Measurements from ENCODE around the gene PRKG1.
"Not testable (repeated sequence)": the region's sequence is repeated elsewhere in the genome, so short reads cannot be mapped to it uniquely, and the experiment has no call there.

PRKG1 gene

DNA sequence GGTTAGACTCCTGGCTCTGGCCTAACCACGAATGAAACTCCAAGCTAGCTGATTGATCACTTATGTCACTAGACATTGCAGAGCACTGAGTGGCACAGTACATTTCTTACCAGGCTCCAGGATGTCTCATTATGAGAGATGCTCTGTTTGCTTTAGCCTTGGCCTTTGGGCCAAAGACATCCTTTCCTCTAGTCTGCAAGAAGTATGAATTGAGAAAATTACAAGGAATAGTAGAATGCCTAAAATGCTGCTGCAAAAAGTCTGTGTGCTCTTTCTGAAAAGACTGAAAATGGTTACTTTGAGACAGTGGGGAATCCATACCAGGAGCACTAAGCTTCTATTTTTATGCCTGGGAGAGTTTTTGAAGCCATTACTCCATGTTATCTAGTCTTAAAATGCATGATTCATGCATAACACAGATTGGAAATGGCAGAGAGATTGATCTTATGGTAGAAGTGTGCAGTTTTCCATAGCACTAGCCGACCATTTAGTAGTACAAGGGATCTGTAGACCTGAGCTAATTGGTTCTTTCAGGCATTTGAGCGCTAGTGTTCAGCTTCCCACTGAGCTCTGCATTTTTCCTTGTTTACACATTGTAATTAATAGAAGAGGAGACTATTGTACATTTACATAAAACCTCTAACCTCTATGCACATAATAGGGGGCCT lies 303.8 kb downstream of the PRKG1 start:
- DNase-seq (ENCODE audit: low read depth in 2 of 2): no peak

- no peak for DNase-seq (ENCODE audit: low read depth in 2 of 2)
These were observed 307.9 kb downstream of the PRKG1 start for GRCh38 chr10:51382181-51382580.

DNA sequence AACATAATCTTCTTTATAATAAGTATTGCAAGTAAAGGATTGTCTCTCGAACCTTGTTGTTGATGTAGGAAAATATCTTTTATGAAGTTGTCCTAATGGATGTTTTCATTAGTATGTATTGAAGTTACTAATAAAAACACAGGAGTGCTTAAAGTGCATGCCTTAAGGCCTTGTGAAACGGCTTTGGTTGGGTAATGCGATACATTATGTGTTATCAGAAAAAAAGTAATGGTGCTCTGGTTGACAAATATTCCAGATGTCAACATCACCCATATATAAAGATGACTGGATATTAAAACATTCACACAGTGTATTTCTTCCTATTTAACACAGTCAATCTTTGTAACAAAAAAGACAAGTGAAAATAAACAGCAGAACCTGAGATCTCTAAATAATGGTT lies 310.7 kb downstream of the PRKG1 start:
- no peak for DNase-seq (ENCODE audit: low read depth in 2 of 2)

- no peak for DNase-seq (ENCODE audit: low read depth in 2 of 2)
These were observed 312.1 kb downstream of the PRKG1 start for GRCh38 chr10:51386248-51386885.

DNA sequence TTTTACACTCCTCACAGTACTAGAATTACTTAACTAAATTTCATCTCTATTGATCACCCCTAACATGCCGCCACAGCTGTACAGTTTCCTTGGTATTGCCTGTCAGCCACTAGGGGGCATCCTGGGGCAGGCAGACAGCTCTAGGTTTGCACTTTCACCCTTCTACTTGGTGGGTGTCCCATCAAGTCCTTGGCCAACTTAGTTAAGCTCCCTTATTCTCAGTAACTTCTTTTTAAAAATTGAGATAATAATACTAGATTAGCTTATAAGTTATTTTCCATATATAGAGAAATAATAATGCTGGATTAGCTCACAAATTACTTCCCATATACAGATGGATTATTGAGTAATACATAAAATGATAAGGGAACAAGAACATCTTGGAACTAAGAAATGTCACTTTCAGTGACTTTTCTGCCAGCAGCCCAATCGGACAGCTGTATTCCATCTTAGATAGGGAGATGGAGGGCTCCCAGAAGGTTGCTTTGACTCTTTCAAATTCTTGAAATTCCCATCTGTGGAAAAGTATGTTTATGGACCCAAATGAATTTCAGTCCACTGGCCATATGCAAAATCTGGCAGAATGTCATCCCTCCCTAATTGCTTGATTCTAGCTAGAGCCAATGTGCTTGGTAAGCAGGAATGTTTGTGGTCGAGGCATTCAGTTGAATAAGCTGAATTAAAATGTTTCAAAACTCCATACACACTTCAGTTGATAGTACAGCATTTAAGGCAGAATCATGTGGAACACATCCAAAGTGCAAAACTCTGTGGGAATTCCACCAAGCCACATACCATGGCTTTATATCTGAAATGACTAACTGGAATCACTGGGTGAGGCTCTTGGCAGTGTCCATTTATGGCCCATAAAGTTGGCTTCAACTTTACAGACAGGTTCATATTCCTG lies 315.4 kb downstream of the PRKG1 start:
- DNase-seq (ENCODE audit: low read depth in 2 of 2): peak; percentile 7 to 22

DNA sequence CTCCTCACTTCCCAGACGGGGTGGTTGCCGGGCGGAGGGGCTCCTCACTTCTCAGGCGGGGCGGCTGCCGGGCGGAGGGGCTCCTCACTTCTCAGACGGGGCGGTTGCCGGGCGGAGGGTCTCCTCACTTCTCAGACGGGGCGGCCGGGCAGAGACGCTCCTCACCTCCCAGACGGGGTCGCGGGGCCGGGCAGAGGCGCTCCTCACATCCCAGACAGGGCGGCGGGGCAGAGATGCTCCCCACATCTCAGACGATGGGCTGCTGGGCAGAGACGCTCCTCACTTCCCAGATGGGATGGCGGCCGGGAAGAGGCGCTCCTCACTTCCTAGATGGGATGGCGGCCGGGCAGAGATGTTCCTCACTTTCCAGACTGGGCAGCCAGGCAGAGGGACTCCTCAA lies 318.7 kb downstream of the PRKG1 start:
- not testable (repeated sequence) for DNase-seq (ENCODE audit: low read depth in 2 of 2)

GRCh38 chr10:51394039-51394438 lies 319.8 kb downstream of the PRKG1 start:
- no peak for DNase-seq (ENCODE audit: low read depth in 2 of 2)

DNA sequence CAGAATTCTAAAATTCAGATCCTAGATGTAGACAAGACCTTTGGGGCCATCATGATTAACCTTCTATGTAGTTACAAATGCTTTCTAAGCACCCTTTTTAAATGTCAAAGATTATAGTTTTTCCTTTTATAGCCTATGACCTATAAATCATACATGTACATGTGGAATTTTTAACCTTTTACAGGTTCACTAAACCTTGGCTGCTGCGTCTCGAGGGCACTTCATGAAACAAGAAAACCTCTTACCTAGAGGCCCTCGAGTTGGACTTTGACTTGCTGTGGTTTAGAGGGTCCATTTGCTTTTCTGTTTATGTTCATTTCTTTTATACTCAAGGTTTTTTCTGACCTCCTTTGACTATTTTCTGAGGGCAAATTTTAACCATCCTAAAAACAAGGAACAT lies 323.0 kb downstream of the PRKG1 start:
- DNase-seq (ENCODE audit: low read depth in 2 of 2): no peak

GRCh38 chr10:51397695-51398094 lies 323.4 kb downstream of the PRKG1 start:
- no peak for DNase-seq (ENCODE audit: low read depth in 2 of 2)

DNA sequence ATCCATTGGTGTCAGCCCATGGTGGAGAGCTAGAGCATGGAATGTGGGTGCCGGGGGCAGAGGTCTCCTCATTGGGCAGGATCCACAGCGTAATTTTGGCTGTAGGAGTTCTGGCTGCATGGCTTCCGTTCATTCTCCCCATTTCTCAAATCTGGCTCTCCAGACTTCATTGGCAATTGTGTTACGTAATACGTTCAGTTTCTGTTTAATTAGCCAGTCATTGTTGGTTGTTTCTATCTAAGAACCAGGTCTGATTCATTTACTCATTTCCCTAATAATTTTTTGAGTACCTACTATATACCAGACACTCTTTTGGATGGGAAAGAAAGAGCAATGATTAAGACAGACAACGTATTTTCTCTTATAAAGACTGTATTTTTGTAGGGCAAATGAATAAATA lies 325.6 kb downstream of the PRKG1 start:
- no peak for DNase-seq (ENCODE audit: low read depth in 2 of 2)

GRCh38 chr10:51400392-51401096 lies 326.3 kb downstream of the PRKG1 start:
- no peak for DNase-seq (ENCODE audit: low read depth in 2 of 2)

DNA sequence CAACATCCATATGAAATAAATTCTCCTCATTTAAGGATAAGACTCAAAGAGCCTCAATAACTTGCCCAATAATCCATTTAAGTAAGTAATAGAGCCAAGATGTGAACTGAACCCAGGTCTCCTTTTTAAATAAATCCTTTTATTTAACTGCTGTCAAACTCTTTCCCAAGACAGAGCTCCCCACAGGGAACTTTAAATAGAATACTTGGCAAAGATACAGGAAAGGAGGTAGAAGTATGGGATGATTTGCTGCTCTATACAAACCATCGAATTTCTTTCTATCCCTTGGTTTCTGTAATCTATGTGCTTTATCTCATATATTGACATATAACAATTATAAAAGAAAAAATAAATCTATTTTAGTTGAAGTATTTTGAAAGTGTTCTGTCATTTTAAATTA lies 329.2 kb downstream of the PRKG1 start:
- DNase-seq (ENCODE audit: low read depth in 2 of 2): no peak

- no peak for DNase-seq (ENCODE audit: low read depth in 2 of 2)
These were observed 331.5 kb downstream of the PRKG1 start for GRCh38 chr10:51405580-51406351.

GRCh38 chr10:51406581-51406980 lies 332.3 kb downstream of the PRKG1 start:
- DNase-seq (ENCODE audit: low read depth in 2 of 2): no peak

DNA sequence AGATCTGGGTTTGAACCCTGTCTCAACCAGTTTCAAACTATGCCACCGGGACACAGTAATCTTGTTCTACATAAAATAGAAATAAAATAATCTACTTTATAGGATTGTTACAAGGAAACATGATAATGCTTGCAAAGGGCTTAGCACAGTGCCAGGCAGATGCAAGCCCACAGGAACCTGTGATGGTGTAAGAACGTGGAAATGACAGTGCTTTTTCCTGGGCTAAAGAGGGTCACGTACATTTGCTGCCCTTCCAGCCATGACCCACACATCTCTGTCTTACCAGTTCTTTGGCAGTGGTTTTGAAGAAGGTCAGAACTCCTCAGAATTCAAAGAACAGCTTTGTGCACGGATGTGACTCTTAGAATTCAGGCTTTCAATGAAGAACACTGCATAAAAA lies 342.2 kb downstream of the PRKG1 start:
- DNase-seq (ENCODE audit: low read depth in 2 of 2): no peak

DNA sequence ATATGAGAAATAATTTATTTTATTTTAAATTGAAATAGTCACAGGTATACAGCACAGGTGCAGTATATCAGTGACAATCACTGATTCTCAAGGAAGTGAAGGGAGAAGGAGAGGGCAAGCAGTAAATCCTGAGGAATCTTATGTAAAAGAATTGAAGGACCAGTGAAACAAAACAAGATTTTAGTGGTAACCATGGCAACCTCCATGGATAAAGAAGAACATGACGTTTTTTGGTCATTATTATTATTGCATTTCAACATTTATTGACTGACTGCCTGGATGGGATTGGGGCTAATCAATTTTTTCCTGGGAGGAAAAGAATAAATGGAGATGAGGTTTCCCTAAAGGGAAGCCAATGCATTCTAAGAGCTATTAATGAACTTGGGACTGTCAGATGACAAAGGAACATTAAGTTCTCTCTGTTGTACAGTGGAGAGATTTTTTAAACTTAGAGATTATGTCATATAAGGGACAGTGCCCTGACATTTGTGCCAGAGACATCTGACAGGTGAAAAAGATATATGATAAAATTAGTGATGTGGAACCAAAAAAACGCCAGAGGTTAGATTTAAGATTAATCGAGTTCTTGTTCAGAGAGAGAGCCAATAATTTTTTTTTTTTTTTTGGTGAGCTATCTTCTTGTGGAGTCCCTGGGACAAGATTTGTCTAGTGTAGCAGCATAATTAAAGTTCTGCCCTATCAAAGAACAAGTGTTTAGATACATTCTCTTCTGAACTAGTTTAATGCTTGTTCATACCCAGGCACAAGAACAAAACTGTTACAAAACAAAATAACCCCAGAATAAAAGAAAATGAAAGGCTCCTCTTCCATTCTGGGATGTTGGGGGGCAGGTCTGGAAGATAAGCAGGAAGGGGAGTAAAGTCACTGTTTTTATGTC lies 345.2 kb downstream of the PRKG1 start:
- DNase-seq (ENCODE audit: low read depth in 2 of 2): no peak

DNA sequence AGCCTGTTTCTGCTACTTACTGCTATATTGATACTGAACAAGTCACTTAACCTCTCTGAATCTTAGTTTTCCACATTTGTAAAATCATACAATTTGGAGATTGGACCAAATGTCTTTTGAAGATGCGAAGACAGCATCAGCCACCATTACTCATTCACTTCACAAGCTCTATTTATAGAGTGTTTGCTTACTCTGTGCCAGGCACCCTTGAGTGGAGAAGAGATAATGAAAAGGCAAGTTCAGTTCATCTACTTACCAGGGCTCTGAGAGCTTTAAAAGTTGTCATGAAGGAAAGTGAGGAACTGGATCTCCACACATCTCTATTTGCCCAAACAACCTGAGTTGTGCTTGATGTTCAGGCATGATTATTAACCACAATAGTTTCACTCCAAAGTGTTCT lies 347.6 kb downstream of the PRKG1 start:
- no peak for DNase-seq (ENCODE audit: low read depth in 2 of 2)

DNA sequence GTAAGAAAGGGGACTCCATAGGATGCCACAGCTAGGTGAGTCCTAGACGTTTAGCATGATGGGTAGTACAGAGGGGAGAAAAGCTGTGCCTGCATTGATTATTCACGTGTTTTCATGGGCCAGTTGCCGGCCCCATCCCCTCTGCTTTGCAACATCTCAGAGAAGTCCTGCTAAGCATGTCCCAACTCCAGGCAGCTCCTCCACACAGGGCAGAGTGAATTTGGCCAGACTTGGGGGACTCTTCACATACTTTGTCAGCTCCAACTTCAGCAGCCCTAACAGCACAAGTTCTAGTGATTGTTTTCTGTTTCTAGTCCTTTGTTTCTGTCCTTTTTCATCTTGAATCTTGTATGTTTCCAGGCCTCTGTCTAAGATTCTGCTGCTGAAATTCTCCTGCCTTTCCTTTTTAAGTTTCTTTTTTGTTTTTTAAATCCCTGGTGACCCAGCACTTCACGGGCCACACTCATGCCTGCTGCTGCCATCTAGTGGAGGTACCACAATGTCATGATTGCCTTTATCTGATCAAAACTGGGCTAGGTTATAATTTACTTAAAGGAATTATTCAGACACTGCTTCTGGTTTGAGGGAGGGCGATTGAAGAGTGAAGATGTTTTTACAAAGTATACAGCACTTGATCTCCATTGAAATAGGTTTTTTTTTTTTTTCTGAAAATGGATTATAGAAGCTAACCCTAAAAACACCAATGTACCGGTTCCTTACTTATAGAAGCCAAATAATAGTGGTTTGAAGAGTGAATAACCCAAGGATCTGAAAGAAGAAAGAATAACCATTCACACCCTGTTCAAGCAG lies 348.2 kb downstream of the PRKG1 start:
- DNase-seq (ENCODE audit: low read depth in 2 of 2): peak in 1 of 2 donors; percentile 8

GRCh38 chr10:51423121-51423452 lies 348.8 kb downstream of the PRKG1 start:
- DNase-seq (ENCODE audit: low read depth in 2 of 2): no peak

- no peak for DNase-seq (ENCODE audit: low read depth in 2 of 2)
These were observed 351.1 kb downstream of the PRKG1 start for GRCh38 chr10:51425431-51425830.

Measured in stimulated activated CD4-positive, alpha-beta T cell treated with anti-CD3 and anti-CD28 coated beads, Interleukin-15, amount 100 ng/mL, for 48 hours (primary cell).